Natural killer cell treated with Interleukin-12 subunit alpha and Interleukin-12 subunit beta and Interleukin-15 and Interleukin-18, amount 100 ng/mL, for 72 hours (primary cell): ENCODE results near the gene PINK1. TPM values are rescaled to one million over a fixed set of nuclear protein-coding genes. Genes with fewer than 3 reads are reported as not detected.
"Not testable (repeated sequence)": the region's sequence is repeated elsewhere in the genome, so short reads cannot be mapped to it uniquely, and the experiment has no call there.

Experiments
- ATAC-seq, 2 donors: fragments of 150-1000 bp; cut with Tn5 transposase in 1 of 2; sonication (Bioruptor Pico), chemical (Tn5 transposase) in 1 of 2; 2 replicates each; pipeline ENCODE4 v1.10.0; 2021
- DNase-seq: peaks from one replicate; pipeline ENCODE4 v3.0.0; 2022; ENCODE audit warnings: low spot score
- H3K27ac Mint-ChIP-seq, 2 donors: 1 replicate in 1 of 2; 2 replicates in 1 of 2; pipeline ENCODE4 v1.8.0; 2022; ENCODE audit warnings: mixed read lengths in 2 of 2, mild to moderate bottlenecking in 1 of 2, moderate library complexity in 1 of 2
- H3K27me3 Mint-ChIP-seq, 2 donors: 1 replicate in 1 of 2; 2 replicates in 1 of 2; pipeline ENCODE4 v1.8.0; 2022; ENCODE audit warnings: mixed read lengths in 2 of 2
- H3K36me3 Mint-ChIP-seq: one replicate; pipeline ENCODE4 v1.8.0; 2022; ENCODE audit warnings: mixed read lengths
- H3K4me1 Mint-ChIP-seq, 2 donors: 1 replicate in 1 of 2; 2 replicates in 1 of 2; pipeline ENCODE4 v1.8.0; 2022; ENCODE audit warnings: low read depth in 2 of 2, mixed read lengths in 2 of 2, mild to moderate bottlenecking in 1 of 2
- H3K4me3 Mint-ChIP-seq: one replicate; pipeline ENCODE4 v1.8.0; 2022; ENCODE audit warnings: mixed read lengths
- H3K9me3 Mint-ChIP-seq: 2 replicates; pipeline ENCODE4 v1.8.0; 2022; ENCODE audit warnings: mixed read lengths
- total RNA-seq, 2 donors: library from RNA; stranded (reverse); gene quantifications; one replicate each; pipeline ENCODE4 v1.2.3, GENCODE V29; 2022

The PINK1 gene
- total RNA-seq, 2 donors from 2014 or later = 3.8 to 4.7 TPM

- DNase-seq (no peak), ATAC-seq (no peak)
- peaks cover 15% of the 10 kb centered on the region for H3K36me3 Mint-ChIP-seq
- H3K9me3 Mint-ChIP-seq = no peaks in the 10 kb centered on the region
- peak overlapping the region; percentile 99 for H3K4me3 Mint-ChIP-seq
- no peaks in the 10 kb centered on the region for H3K27me3 Mint-ChIP-seq
- H3K27ac Mint-ChIP-seq = peak overlapping the region in 1 of 2 donors; percentile 44
- peaks cover 30 to 36% of the 10 kb centered on the region in 2 donors for H3K4me1 Mint-ChIP-seq
Measured at GRCh38 chr1:20663365-20663764, 30.1 kb downstream of the PINK1 start.

GRCh38 chr1:20663969-20664715 is 30.9 kb downstream of the PINK1 start:
- H3K27me3 Mint-ChIP-seq = no peaks in the 10 kb centered on the region
- H3K4me3 Mint-ChIP-seq = no peak overlapping the region
- no peak for DNase-seq
- H3K9me3 Mint-ChIP-seq = no peaks in the 10 kb centered on the region
- H3K27ac Mint-ChIP-seq = peak overlapping the region in 1 of 2 donors; percentile 44
- peaks cover 14% of the 10 kb centered on the region for H3K36me3 Mint-ChIP-seq
- peaks cover 28 to 33% of the 10 kb centered on the region in 2 donors for H3K4me1 Mint-ChIP-seq
- no peak for ATAC-seq

GRCh38 chr1:20665726-20666125 is 32.5 kb downstream of the PINK1 start:
- H3K4me3 Mint-ChIP-seq = no peak overlapping the region
- no peak overlapping the region for H3K27ac Mint-ChIP-seq
- DNase-seq (no peak), ATAC-seq (no peak)
- H3K9me3 Mint-ChIP-seq = no peaks in the 10 kb centered on the region
- H3K27me3 Mint-ChIP-seq = no peaks in the 10 kb centered on the region
- H3K4me1 Mint-ChIP-seq = peaks cover 13 to 18% of the 10 kb centered on the region in 2 donors
- H3K36me3 Mint-ChIP-seq = peaks cover 1% of the 10 kb centered on the region

- DNase-seq (no peak), ATAC-seq (no peak)
- Mint-ChIP-seq H3K4me3 (no peak overlapping the region), H3K9me3 (no peaks in the 10 kb centered on the region), H3K27ac (no peak overlapping the region), H3K36me3 (no peaks in the 10 kb centered on the region), H3K27me3 (no peaks in the 10 kb centered on the region), H3K4me1 (peaks cover 13 to 17% of the 10 kb centered on the region in 2 donors)
Measured at GRCh38 chr1:20666146-20666545, 32.9 kb downstream of the PINK1 start.

GRCh38 chr1:20666804-20667203 is 33.5 kb downstream of the PINK1 start:
- Mint-ChIP-seq H3K4me1 (peaks cover 13 to 17% of the 10 kb centered on the region in 2 donors), H3K36me3 (no peaks in the 10 kb centered on the region), H3K27ac (peak overlapping the region in 1 of 2 donors; percentile 6), H3K9me3 (no peaks in the 10 kb centered on the region), H3K4me3 (no peak overlapping the region), H3K27me3 (no peaks in the 10 kb centered on the region)
- no peak for DNase-seq
- ATAC-seq = peak; percentile 71 to 79

- Mint-ChIP-seq H3K9me3 (no peaks in the 10 kb centered on the region), H3K27ac (no peak overlapping the region), H3K36me3 (no peaks in the 10 kb centered on the region), H3K4me1 (peaks cover 4 to 5% of the 10 kb centered on the region in 2 donors), H3K27me3 (peaks cover 6 to 9% of the 10 kb centered on the region in 2 donors), H3K4me3 (no peak overlapping the region)
- DNase-seq (no peak), ATAC-seq (no peak)
Measured at GRCh38 chr1:20668581-20668980, 35.3 kb downstream of the PINK1 start.

- H3K27ac Mint-ChIP-seq = no peak overlapping the region
- H3K9me3 Mint-ChIP-seq = no peaks in the 10 kb centered on the region
- H3K4me1 Mint-ChIP-seq = peaks cover 4 to 5% of the 10 kb centered on the region in 2 donors
- no peaks in the 10 kb centered on the region for H3K36me3 Mint-ChIP-seq
- DNase-seq (no peak), ATAC-seq (no peak)
- H3K4me3 Mint-ChIP-seq = no peak overlapping the region
- H3K27me3 Mint-ChIP-seq = peaks cover 10 to 14% of the 10 kb centered on the region in 2 donors
Measured at GRCh38 chr1:20670936-20671335, 37.7 kb downstream of the PINK1 start.

- Mint-ChIP-seq H3K27ac (no peak overlapping the region), H3K4me3 (no peak overlapping the region), H3K27me3 (peaks cover 10 to 17% of the 10 kb centered on the region in 2 donors), H3K9me3 (no peaks in the 10 kb centered on the region), H3K4me1 (no peaks in the 10 kb centered on the region), H3K36me3 (no peaks in the 10 kb centered on the region)
- no peak for DNase-seq
- ATAC-seq = no peak
Measured at GRCh38 chr1:20672265-20672632, 39.0 kb downstream of the PINK1 start.

GRCh38 chr1:20673626-20674025 is 40.4 kb downstream of the PINK1 start:
- peaks cover 16 to 31% of the 10 kb centered on the region in 2 donors for H3K27me3 Mint-ChIP-seq
- not testable (repeated sequence) for H3K9me3 Mint-ChIP-seq, H3K36me3 Mint-ChIP-seq, H3K4me1 Mint-ChIP-seq, DNase-seq, ATAC-seq, H3K27ac Mint-ChIP-seq, H3K4me3 Mint-ChIP-seq

GRCh38 chr1:20678599-20678998 is 45.3 kb downstream of the PINK1 start:
- DNase-seq (no peak), ATAC-seq (no peak)
- H3K27ac Mint-ChIP-seq = no peak overlapping the region
- H3K4me3 Mint-ChIP-seq = peak overlapping the region; percentile 29
- peaks cover 13 to 38% of the 10 kb centered on the region in 2 donors for H3K27me3 Mint-ChIP-seq
- H3K36me3 Mint-ChIP-seq = no peaks in the 10 kb centered on the region
- H3K4me1 Mint-ChIP-seq = peaks cover 6 to 8% of the 10 kb centered on the region in 2 donors
- peaks cover 3% of the 10 kb centered on the region for H3K9me3 Mint-ChIP-seq

- Mint-ChIP-seq H3K27ac (no peak overlapping the region), H3K4me1 (peaks cover 6 to 8% of the 10 kb centered on the region in 2 donors), H3K9me3 (peaks cover 3% of the 10 kb centered on the region), H3K27me3 (peaks cover 13 to 38% of the 10 kb centered on the region in 2 donors), H3K36me3 (no peaks in the 10 kb centered on the region), H3K4me3 (no peak overlapping the region)
- no peak for DNase-seq
- ATAC-seq = no peak
Measured at GRCh38 chr1:20680269-20680668, 47.0 kb downstream of the PINK1 start.

- no peak overlapping the region for H3K4me3 Mint-ChIP-seq
- no peak for DNase-seq
- ATAC-seq = no peak
- peaks cover 3% of the 10 kb centered on the region for H3K9me3 Mint-ChIP-seq
- peaks cover 9 to 35% of the 10 kb centered on the region in 2 donors for H3K27me3 Mint-ChIP-seq
- H3K4me1 Mint-ChIP-seq = peaks cover 6 to 8% of the 10 kb centered on the region in 2 donors
- H3K27ac Mint-ChIP-seq = no peak overlapping the region
- H3K36me3 Mint-ChIP-seq = no peaks in the 10 kb centered on the region
Measured at GRCh38 chr1:20681999-20682398, 48.7 kb downstream of the PINK1 start.

- H3K9me3 Mint-ChIP-seq = peaks cover 2% of the 10 kb centered on the region
- H3K4me3 Mint-ChIP-seq = no peak overlapping the region
- H3K27me3 Mint-ChIP-seq = peaks cover 9 to 30% of the 10 kb centered on the region in 2 donors
- H3K36me3 Mint-ChIP-seq = no peaks in the 10 kb centered on the region
- no peak for DNase-seq
- peaks cover 6 to 8% of the 10 kb centered on the region in 2 donors for H3K4me1 Mint-ChIP-seq
- H3K27ac Mint-ChIP-seq = no peak overlapping the region
- ATAC-seq = no peak
Measured at GRCh38 chr1:20682571-20683236, 49.4 kb downstream of the PINK1 start.

GRCh38 chr1:20683614-20684013 is 50.4 kb downstream of the PINK1 start:
- Mint-ChIP-seq H3K27ac (no peak overlapping the region), H3K36me3 (no peaks in the 10 kb centered on the region), H3K9me3 (no peaks in the 10 kb centered on the region), H3K4me1 (peaks cover 2 to 3% of the 10 kb centered on the region in 2 donors), H3K27me3 (peaks cover 3 to 21% of the 10 kb centered on the region in 2 donors), H3K4me3 (no peak overlapping the region)
- ATAC-seq = no peak
- DNase-seq = no peak
